ENCODE results near the gene ARMC3.

Gene ARMC3

DNA sequence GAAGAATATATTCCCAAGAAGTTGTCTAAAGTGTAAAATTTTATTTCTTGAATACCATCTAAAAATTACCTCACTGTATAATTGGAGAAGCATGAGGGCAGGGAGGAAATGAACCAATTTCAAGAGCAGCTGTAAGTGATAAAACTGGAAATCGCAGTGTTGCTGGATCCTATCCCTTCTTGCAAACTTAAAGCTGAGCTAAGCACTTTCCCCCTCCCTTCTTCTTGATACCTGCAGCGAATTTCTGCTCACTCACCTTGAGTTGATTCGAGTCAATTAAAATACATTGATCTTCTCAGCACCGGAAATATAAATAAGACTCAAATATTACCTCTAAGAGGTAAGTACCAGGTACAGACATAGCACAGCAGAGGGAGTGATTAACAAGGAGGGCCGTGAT, 65.5 kb downstream of the ARMC3 start:
- DNase-seq: no peak

- no peak for DNase-seq
These were observed 69.2 kb downstream of the ARMC3 start for GRCh38 chr10:22997096-22997495.

DNA sequence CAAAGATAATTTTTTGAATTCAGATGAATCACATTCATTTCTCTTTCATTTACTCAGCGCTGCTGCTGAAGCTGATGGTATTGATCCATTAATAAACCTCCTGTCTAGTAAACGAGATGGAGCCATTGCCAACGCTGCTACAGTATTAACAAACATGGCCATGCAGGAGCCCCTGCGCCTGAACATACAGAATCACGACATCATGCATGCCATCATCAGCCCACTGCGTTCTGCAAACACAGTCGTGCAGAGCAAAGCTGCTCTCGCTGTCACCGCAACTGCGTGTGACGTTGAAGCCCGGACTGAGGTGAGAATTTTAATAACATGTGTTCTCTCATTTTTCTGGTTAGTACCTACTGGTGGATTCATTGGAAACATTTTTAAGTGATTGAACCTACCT, 70.2 kb downstream of the ARMC3 start:
- DNase-seq: no peak

- no peak for DNase-seq
These were observed 72.1 kb downstream of the ARMC3 start for GRCh38 chr10:22999942-23000341.

DNA sequence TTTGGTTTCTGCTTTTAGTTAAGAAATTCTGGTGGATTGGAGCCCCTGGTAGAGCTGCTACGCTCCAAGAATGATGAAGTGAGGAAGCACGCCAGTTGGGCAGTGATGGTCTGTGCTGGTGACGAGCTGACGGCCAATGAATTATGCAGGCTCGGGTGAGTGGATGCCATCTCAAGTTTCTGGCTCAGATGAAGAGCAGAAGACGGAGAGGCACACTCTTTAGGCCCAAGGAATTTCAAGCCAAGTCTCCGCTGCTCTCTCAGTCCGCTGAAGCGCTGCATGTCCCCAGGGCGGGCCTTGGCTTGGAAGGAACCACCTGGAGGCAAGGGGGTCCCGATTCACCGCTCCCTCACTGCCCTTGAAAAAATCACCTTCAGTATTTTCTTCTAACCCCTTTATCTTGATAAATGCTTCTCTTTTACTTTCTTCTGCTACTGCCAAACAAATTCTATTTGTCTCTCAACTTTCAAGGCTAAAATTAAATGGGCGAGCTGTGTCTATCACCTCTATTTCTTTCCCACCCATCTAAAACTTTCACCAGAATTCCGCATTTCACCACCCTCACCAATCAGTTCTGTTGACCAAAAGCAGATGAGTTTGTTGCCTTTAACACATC, 74.2 kb downstream of the ARMC3 start:
- DNase-seq: no peak

GRCh38 chr10:23005150-23005549, 77.3 kb downstream of the ARMC3 start:
- no peak for DNase-seq

GRCh38 chr10:23013581-23014335, 85.9 kb downstream of the ARMC3 start:
- no peak for DNase-seq

DNA sequence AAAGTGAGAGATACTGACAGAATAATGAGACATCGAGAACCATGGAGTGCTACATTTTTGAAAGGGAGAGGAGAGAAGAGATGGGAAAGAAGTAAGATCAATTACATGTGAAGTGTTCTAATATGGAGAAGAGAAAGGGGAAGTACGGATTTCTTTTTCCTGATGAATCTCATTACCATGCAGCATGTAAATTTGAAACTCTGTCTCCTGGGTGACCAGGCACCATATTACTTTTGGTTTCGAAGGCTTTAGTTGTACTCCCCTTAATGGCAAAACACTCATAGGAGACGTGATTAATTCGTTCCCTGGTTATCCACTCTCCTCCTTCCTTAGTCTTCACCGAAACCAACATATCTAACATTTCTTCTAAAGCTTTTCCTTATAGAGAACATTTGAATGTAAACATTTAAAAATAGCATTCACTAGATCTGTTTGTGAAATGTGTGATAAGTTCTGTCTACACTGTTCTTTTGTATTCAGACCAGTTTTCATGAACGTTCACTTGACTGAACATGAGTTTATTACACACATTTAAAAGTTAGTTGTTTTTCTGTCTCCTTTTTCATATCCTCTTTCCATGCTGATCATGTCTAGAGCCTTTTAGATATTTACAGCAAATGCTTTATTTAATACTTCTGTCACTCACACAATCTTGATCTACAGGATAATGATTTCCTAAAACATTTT, 87.3 kb downstream of the ARMC3 start:
- no peak for DNase-seq

GRCh38 chr10:23016636-23017035, 88.8 kb downstream of the ARMC3 start:
- DNase-seq: no peak

DNA sequence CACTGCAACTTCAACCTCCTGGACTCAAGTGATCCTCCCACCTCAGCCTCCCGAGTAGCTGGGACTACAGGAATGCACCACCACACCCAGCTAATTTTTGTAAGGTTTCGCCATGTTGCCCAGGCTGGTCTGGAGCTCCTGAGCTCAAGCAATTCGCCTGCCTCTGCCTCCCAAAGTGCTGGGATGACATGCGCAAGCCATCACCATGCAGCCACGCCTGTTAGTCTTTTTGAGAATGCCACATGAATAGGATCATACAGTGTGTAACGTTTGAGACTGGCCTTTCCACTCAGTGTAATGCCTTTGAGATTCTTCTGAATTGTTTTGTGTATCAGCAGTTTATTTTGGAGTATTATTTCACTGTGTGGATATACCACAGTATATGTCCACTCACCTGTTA, 91.8 kb downstream of the ARMC3 start:
- DNase-seq: no peak

GRCh38 chr10:23021430-23021829, 93.6 kb downstream of the ARMC3 start:
- no peak for DNase-seq

DNA sequence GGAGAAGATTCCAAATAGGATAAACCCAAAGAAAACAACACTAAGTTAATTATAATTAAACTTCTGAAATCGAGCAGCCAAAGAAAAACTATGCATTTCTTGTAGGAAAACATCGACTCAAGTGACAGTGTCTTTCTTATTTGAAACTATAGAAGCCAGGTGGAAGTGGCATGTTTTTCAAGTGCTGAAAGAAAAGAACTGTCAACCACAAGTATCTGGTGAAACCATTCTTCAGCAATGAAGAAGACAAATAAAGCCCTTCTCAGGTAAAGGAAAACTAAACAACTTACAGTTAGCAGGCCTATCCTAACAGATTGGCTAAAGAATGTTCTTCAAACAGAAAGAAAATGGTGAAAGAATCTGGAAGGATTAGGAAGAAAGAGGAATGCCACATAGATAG, 96.1 kb downstream of the ARMC3 start:
- DNase-seq: no peak

GRCh38 chr10:23031318-23031717, 103.5 kb downstream of the ARMC3 start:
- no peak for DNase-seq

GRCh38 chr10:23034790-23035189, 106.9 kb downstream of the ARMC3 start:
- DNase-seq: no peak

- no peak for DNase-seq
These were observed 107.7 kb downstream of the ARMC3 start for GRCh38 chr10:23035569-23035968.

GRCh38 chr10:23037152-23037551, 109.3 kb downstream of the ARMC3 start:
- no peak for DNase-seq

DNA sequence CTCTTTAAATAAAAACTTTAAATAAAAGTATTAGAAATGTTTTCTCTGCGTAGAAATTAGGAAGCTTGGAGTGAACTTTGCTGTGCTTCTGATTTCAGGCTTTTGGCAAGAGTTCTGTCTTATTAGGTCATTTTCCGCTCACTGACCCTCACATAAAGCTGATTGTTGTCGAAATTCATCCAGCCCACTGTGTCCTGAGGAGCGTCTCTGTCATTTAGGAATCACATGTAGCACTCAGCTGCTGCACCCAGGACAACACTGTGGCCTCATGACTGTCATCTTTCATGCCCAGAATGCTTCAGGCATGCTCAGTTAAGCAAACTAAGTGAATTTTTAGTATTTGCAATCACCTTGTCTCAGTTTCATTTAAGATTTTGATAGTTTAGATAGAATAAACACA, 109.7 kb downstream of the ARMC3 start:
- DNase-seq: no peak

DNA sequence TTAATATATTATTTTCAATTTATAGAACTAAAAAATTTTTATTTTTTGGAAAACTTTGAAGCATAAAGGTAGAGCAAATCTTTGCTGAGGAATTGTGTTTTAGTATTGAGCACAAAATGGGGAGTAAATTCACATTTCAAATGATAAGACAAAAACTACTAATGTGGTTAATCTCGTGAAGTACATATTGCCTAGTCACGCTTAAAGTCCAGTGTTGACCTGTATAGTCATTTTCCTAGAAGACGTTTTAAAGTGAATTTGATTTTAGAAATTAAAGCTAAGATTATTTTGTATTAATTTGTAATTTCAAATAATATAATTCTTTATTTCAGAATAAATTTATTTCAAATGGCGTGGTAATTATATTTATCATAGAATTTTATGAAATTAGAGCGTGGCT, 110.3 kb downstream of the ARMC3 start:
- no peak for DNase-seq

DNA sequence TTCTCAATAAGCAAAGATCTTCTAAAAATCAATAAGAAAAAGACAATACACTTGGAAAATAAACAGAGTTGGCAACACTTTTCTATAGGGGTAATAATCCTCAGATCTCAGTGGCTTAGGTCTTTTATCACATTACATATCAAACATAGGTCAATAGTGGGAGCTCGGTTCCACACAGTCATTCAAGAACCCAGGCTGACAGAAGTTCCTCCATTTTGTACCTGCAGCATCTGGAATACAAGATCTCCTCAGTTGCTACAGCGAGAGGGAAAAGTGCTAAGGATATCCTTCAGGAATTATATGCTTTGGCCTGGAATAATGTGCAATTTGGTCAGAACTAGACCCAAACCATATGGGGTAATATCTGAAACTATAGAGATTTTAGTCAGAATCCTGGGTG, 112.1 kb downstream of the ARMC3 start:
- DNase-seq: no peak

DNA sequence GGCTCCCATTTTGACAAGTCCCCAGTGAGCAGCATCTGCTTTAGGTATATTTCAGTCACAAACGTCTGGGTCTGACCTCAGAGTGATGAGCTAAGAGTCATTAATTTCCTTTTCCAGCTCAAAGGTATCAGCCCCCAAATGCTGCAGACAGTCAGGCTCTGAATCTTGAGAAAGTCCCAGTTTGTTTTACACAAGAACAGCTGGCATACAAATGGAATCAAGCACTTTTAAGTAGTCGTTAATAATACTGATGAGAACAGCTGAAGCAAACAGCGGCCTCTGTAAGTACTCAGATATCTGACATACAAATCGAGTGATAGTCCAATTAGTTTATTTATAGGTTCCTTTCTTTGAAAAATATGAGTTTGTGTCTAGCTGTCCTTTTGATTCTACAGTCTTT, 118.2 kb downstream of the ARMC3 start:
- no peak for DNase-seq

- no peak for DNase-seq
These were observed 119.6 kb downstream of the ARMC3 start for GRCh38 chr10:23047201-23048050.

DNA sequence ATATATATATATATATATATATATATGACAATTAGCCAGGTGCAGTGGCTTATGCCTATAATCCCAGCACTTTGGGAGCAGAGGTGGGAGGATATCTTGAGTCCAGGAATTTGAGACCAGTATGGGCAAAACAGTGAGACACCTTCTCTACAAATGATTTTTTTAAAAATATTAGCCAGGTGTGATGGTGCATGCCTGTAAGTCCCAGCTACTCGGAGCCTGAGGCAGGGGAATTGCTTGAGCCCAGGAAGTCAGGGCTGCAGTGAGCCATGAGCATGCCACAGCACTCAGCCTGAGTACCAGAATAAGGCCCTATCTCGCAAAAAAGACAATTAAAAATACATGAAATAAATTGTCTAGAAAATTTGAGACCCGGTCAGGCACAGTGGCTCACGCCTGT, 120.3 kb downstream of the ARMC3 start:
- DNase-seq: no peak

DNA sequence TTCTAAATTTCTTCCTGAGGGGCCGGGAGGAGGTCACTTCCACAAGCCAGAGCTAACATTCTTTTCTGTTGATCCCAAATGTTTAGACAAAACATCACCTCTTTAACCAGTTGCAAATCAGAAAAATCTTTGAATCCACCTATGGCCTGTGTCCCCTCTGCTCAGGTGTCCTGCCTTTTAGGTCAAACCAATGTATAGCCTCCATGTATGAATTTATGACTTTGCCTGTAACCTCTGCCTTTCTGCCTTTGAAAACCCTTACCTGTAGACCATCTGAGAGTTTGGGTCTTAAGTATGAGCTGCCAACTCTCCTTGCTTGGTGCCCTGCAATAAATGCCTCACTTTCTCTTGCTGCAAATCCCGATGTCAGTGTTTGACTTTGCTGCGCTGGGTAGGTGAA, 123.4 kb downstream of the ARMC3 start:
- no peak for DNase-seq

Data from activated naive CD4-positive, alpha-beta T cell treated with anti-CD3 and anti-CD28 coated beads, Interleukin-2, amount 50 U/mL, for 16 hours (primary cell).